Kidney epithelial cell (primary cell): Measurements from ENCODE around the gene NNMT. TPM values are rescaled to one million over a fixed set of nuclear protein-coding genes. Genes with fewer than 3 reads are reported as not detected.

Source experiments
- DNase-seq: peaks from one replicate; pipeline ENCODE4 v3.0.0-alpha.2; 2010; ENCODE audit warnings: low read depth
- H3K27me3 ChIP-seq: 2 replicates; pipeline ENCODE4 v1.6.0; 2011; ENCODE audit warnings: low read length; ENCODE audit not compliant: control insufficient read depth, insufficient read depth
- H3K36me3 ChIP-seq: 2 replicates; pipeline ENCODE4 v1.5.1; 2011; ENCODE audit warnings: low read length; ENCODE audit not compliant: control insufficient read depth, insufficient read depth
- H3K4me3 ChIP-seq: 2 replicates; pipeline ENCODE4 v1.5.1; 2011; ENCODE audit warnings: low read depth, mild to moderate bottlenecking, control low read depth, low read length
- total RNA-seq: library from RNA; depleted of rRNA; stranded (reverse); fragments of >200 nt; gene quantifications from 2 replicates; pipeline ENCODE4 v1.2.3, GENCODE V29; 2015
- TF ChIP-seq, protein P1 (sequence below): IDR thresholded peaks from 2 replicates; pipeline ENCODE4 v1.5.1; 2011; ENCODE audit warnings: mild to moderate bottlenecking, moderate library complexity, low read length, control low read depth, inconsistent platforms; ENCODE audit not compliant: insufficient read depth, poor library complexity, severe bottlenecking

The NNMT gene
- total RNA-seq, 1 donor from 2014 or later: 470 TPM

GRCh38 chr11:114265122-114265878 lies 30.9 kb upstream of the NNMT start:
- no peak overlapping the region for H3K4me3 ChIP-seq
- no peaks in the 10 kb centered on the region for H3K36me3 ChIP-seq
- no peak for DNase-seq
- TF ChIP-seq, protein P1, sequence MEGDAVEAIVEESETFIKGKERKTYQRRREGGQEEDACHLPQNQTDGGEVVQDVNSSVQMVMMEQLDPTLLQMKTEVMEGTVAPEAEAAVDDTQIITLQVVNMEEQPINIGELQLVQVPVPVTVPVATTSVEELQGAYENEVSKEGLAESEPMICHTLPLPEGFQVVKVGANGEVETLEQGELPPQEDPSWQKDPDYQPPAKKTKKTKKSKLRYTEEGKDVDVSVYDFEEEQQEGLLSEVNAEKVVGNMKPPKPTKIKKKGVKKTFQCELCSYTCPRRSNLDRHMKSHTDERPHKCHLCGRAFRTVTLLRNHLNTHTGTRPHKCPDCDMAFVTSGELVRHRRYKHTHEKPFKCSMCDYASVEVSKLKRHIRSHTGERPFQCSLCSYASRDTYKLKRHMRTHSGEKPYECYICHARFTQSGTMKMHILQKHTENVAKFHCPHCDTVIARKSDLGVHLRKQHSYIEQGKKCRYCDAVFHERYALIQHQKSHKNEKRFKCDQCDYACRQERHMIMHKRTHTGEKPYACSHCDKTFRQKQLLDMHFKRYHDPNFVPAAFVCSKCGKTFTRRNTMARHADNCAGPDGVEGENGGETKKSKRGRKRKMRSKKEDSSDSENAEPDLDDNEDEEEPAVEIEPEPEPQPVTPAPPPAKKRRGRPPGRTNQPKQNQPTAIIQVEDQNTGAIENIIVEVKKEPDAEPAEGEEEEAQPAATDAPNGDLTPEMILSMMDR: no peak
- H3K27me3 ChIP-seq: peaks cover 23% of the 10 kb centered on the region

GRCh38 chr11:114269498-114269897 lies 26.7 kb upstream of the NNMT start:
- DNase-seq: no peak

GRCh38 chr11:114270531-114271270 lies 25.5 kb upstream of the NNMT start:
- no peak for DNase-seq
- Histone ChIP-seq H3K36me3 (no peaks in the 10 kb centered on the region), H3K27me3 (peaks cover 8% of the 10 kb centered on the region), H3K4me3 (no peak overlapping the region)
- TF ChIP-seq, protein P1: no peak

More at GRCh38 chr11:114269498-114269897, 26.7 kb upstream of the NNMT start:
- peaks cover 9% of the 10 kb centered on the region for H3K27me3 ChIP-seq
- TF ChIP-seq, protein P1: no peak
- no peak overlapping the region for H3K4me3 ChIP-seq
- H3K36me3 ChIP-seq: no peaks in the 10 kb centered on the region

- no peak for DNase-seq
- TF ChIP-seq, protein P1: no peak
- Histone ChIP-seq H3K36me3 (no peaks in the 10 kb centered on the region), H3K27me3 (peaks cover 8% of the 10 kb centered on the region), H3K4me3 (no peak overlapping the region)
Observed at GRCh38 chr11:114271316-114271715, 24.9 kb upstream of the NNMT start.

DNA sequence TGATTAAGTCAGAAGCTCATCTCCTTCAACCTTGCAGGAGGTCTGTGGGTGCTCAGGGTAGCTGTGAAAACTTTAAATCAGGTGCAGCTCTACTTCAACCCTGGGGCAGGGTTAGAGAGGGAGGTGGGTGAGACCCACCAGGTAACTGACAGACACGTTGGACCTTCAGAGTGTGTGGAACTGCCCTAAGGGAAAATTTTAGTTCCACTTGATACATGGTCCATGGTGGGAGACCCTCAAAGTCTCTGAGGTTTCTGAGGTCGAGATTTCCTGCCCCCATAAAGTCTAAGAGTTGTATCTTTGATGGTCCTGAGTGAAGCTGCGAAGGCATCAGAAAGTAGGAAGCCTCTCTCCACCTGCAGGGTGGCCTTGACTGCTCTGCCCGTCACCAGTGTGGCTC lies 23.9 kb upstream of the NNMT start:
- Histone ChIP-seq H3K4me3 (no peak overlapping the region), H3K36me3 (no peaks in the 10 kb centered on the region), H3K27me3 (peaks cover 8% of the 10 kb centered on the region)
- TF ChIP-seq, protein P1: no peak
- DNase-seq: no peak

- DNase-seq: no peak
- Histone ChIP-seq H3K4me3 (no peak overlapping the region), H3K36me3 (no peaks in the 10 kb centered on the region), H3K27me3 (peaks cover 8% of the 10 kb centered on the region)
- TF ChIP-seq, protein P1: no peak
Observed at GRCh38 chr11:114273071-114273470, 23.1 kb upstream of the NNMT start.
